Measurements from ENCODE around the gene NTSR1. TPM values are rescaled to one million over a fixed set of nuclear protein-coding genes. Genes with fewer than 3 reads are reported as not detected.
A peak's percentile ranks its signal among the peaks of the same experiment; 100 is the strongest.

NTSR1 gene
- total RNA-seq, 1 donor from 2014 or later, result 0.26 TPM

DNA sequence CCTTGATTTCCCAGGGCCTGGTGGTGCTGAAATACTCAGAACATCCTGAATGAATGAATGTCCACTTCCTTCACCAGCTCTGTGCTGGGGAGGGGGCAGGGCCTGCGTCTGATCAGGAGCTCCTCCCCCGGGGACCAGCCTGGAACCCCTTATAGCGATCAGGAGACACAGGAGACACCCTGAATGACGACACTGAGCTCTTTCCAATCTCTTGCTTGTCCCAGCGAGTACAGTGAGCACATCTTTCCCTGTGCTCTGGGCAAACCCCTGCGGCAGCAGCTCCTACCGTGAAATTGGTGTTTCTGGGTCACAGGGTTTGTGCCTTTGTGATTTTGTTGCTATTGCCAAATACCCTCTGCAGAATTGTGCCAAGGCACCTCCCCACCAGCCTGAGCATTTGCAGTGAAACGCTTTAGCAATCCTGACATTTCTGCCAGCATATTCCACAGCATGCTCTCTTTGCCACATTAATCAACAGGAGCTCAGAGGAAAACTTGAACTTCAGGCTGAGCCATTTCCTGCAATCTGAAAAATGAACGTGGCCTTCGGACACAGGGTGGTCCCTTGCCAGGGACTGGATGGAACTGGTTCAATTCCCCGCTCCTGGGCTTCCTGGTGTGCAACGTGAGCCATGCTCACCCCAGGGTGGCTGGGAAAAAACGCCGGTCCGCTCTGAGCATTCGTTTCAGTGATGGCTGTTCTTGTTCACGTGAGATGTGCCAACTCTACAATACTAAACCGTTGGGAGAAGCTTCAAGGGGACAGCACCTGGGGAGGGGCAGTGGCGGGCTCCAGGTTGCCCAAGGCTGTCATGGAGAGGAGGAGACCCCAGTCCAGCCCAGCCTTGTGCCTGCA lies 64.6 kb downstream of the NTSR1 start:
- Histone ChIP-seq H2AFZ (replicated peaks) (no peak overlapping the region), H3K79me2 (ENCODE audit: low read depth) (no peaks in the 10 kb centered on the region), H3K36me3 (no peaks in the 10 kb centered on the region), H3K9ac (no peak overlapping the region), H3K4me1 (peaks cover 7% of the 10 kb centered on the region), H3K27me3 (no peaks in the 10 kb centered on the region), H3K4me2 (no peak overlapping the region), H4K20me1 (ENCODE audit: low read depth) (no peaks in the 10 kb centered on the region), H3K9me3 (ENCODE audit: low read depth) (no peaks in the 10 kb centered on the region), H3K27ac (no peak overlapping the region), H3F3A (ENCODE audit: low read depth) (no peaks in the 10 kb centered on the region), H3K4me3 (no peak overlapping the region)
- Mint-ChIP-seq H3K36me3 (no peaks in the 10 kb centered on the region), H3K4me3 (peak overlapping the region; percentile 30), H3K4me1 (peaks cover 54% of the 10 kb centered on the region), H3K27me3 (ENCODE audit: insufficient read depth, low read depth) (peaks cover 11% of the 10 kb centered on the region), H3K9me3 (no peaks in the 10 kb centered on the region), H3K27ac (peak overlapping the region; percentile 90)
- no peak for DNase-seq (ENCODE audit: low spot score)
- TF ChIP-seq EZH2phosphoT487 (IDR thresholded peaks at IDR 0.05) (no peak), EZH2 (IDR thresholded peaks at IDR 0.05) (no peak), CTCF (IDR thresholded peaks at IDR 0.05) (no peak)

- no peaks in the 10 kb centered on the region for H3K79me2 ChIP-seq (ENCODE audit: low read depth)
- Mint-ChIP-seq H3K27me3 (ENCODE audit: insufficient read depth, low read depth) (peaks cover 9% of the 10 kb centered on the region), H3K27ac (peak overlapping the region; percentile 34), H3K36me3 (no peaks in the 10 kb centered on the region), H3K4me3 (peak overlapping the region; percentile 35), H3K4me1 (peaks cover 45% of the 10 kb centered on the region), H3K9me3 (no peaks in the 10 kb centered on the region)
- H3K4me3 ChIP-seq, result no peak overlapping the region
- H3K4me2 ChIP-seq, result no peak overlapping the region
- no peaks in the 10 kb centered on the region for H3K4me1 ChIP-seq
- H3F3A ChIP-seq (ENCODE audit: low read depth), result no peaks in the 10 kb centered on the region
- no peaks in the 10 kb centered on the region for H4K20me1 ChIP-seq (ENCODE audit: low read depth)
- H3K27me3 ChIP-seq, result no peaks in the 10 kb centered on the region
- no peak overlapping the region for H3K9ac ChIP-seq
- no peak overlapping the region for H2AFZ ChIP-seq (replicated peaks)
- H3K27ac ChIP-seq, result no peak overlapping the region
- H3K36me3 ChIP-seq, result no peaks in the 10 kb centered on the region
- no peaks in the 10 kb centered on the region for H3K9me3 ChIP-seq (ENCODE audit: low read depth)
- DNase-seq (ENCODE audit: low spot score), result no peak
- TF ChIP-seq CTCF (IDR thresholded peaks at IDR 0.05) (no peak), EZH2 (IDR thresholded peaks at IDR 0.05) (no peak), EZH2phosphoT487 (IDR thresholded peaks at IDR 0.05) (no peak)
These were observed 65.4 kb downstream of the NTSR1 start for GRCh38 chr20:62773845-62774714.

DNA sequence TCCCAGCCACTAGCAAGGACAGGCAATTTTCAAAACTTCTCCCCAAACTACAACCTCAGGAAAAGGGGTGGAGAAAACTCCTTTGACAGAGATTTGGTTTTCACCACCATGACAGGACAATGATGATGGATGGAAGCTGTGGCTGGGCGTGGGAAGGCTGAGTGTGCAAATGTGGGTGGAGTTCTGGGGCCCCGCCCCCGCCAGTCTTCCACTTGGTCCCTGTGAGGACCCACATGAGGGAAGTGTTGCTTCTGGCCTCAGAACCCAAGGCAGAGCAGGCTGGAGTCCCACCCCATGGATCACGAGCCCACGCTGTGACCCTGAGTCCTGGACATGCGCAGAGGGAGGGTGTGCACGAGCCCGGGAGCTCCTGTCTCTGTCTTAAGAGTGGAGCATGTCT lies 66.1 kb downstream of the NTSR1 start:
- no peak overlapping the region for H3K27ac Mint-ChIP-seq

More for the DNA sequence above, 66.1 kb downstream of the NTSR1 start:
- Histone ChIP-seq H3K4me1 (no peaks in the 10 kb centered on the region), H3K9me3 (ENCODE audit: low read depth) (no peaks in the 10 kb centered on the region), H3F3A (ENCODE audit: low read depth) (no peaks in the 10 kb centered on the region), H3K9ac (no peak overlapping the region), H4K20me1 (ENCODE audit: low read depth) (no peaks in the 10 kb centered on the region), H3K4me3 (no peak overlapping the region), H3K27ac (no peak overlapping the region), H2AFZ (replicated peaks) (no peak overlapping the region), H3K36me3 (no peaks in the 10 kb centered on the region), H3K27me3 (no peaks in the 10 kb centered on the region), H3K4me2 (no peak overlapping the region), H3K79me2 (ENCODE audit: low read depth) (no peaks in the 10 kb centered on the region)
- TF ChIP-seq EZH2 (IDR thresholded peaks at IDR 0.05), result no peak
- peaks cover 40% of the 10 kb centered on the region for H3K4me1 Mint-ChIP-seq
- H3K27me3 Mint-ChIP-seq (ENCODE audit: insufficient read depth, low read depth), result peaks cover 9% of the 10 kb centered on the region
- no peak overlapping the region for H3K4me3 Mint-ChIP-seq
- DNase-seq (ENCODE audit: low spot score), result no peak
- no peaks in the 10 kb centered on the region for H3K36me3 Mint-ChIP-seq
- no peaks in the 10 kb centered on the region for H3K9me3 Mint-ChIP-seq

Data from neural progenitor cell (in vitro differentiated cells).